Testis (tissue), 2 donors: ENCODE measurements around the gene APOBEC3F.

Experiments
- POLR2A ChIP-seq: fragments of 450-650 bp; IDR thresholded peaks from one replicate; pipeline ENCODE4 v1.6.1; 2017; ENCODE audit warnings: antibody characterized with exemption, mild to moderate bottlenecking, moderate library complexity
- TF ChIP-seq, protein P1 (sequence below), 3 experiments: fragments of 450-650 bp in 2 of 3; fragments of 200-600 bp in 1 of 3; sonication (generic) in 1 of 3; IDR thresholded peaks; one replicate each; pipeline ENCODE4 v1.5.1; 2016 to 2019; ENCODE audit warnings: antibody characterized with exemption in 3 of 3, mild to moderate bottlenecking in 2 of 3, moderate library complexity in 1 of 3

GRCh38 chr22:39003165-39003638 lies 37.5 kb upstream of the APOBEC3F start:
- no peak for TF ChIP-seq POLR2A
- TF ChIP-seq, protein P1, sequence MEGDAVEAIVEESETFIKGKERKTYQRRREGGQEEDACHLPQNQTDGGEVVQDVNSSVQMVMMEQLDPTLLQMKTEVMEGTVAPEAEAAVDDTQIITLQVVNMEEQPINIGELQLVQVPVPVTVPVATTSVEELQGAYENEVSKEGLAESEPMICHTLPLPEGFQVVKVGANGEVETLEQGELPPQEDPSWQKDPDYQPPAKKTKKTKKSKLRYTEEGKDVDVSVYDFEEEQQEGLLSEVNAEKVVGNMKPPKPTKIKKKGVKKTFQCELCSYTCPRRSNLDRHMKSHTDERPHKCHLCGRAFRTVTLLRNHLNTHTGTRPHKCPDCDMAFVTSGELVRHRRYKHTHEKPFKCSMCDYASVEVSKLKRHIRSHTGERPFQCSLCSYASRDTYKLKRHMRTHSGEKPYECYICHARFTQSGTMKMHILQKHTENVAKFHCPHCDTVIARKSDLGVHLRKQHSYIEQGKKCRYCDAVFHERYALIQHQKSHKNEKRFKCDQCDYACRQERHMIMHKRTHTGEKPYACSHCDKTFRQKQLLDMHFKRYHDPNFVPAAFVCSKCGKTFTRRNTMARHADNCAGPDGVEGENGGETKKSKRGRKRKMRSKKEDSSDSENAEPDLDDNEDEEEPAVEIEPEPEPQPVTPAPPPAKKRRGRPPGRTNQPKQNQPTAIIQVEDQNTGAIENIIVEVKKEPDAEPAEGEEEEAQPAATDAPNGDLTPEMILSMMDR (IDR thresholded peaks at IDR 0.05) = peak; percentile 55 to 69 (median 68)
